ENCODE measurements around the gene DNAH11.
"Not testable (repeated sequence)": the region's sequence is repeated elsewhere in the genome, so short reads cannot be mapped to it uniquely, and the experiment has no call there.

The DNAH11 gene

DNA sequence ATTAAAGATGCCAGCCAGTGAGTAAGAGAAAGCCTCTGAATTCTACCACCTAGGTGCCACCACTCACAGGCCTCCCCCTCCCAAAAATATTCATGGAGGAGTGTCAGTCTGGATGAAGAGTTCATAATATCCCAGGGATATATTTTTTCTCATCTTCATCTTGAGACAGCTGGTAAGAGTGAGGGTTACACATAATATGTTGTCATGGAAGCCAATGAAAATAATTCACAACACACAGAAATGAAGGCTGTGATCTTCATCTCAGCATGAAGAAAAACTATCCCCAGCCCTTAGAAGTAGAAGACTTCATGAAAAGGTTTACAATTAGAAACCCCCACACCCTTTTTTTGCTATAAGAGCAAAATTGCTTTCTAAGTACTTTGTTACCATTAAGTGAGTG lies 175.6 kb downstream of the DNAH11 start:
- DNase-seq, result no peak

DNA sequence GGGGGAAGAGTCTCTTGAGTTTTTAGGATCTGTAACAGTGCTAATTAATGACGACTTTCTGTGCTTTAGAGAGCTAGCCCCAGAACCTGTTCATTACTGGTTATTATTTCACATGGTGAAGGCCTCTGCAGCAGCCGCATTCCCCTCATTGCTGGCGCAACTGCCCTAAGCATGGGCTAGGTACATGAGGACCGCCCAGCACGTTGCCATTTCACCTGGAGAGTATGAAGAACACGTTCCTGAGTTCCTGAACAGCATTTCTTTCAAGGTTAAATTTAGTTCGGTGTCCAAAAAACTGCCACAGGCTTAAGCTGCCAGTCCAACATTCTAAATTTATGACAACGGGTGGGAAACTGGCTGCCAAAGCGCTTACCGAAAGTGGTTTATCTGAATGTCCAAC lies 177.0 kb downstream of the DNAH11 start:
- no peak for DNase-seq

DNA sequence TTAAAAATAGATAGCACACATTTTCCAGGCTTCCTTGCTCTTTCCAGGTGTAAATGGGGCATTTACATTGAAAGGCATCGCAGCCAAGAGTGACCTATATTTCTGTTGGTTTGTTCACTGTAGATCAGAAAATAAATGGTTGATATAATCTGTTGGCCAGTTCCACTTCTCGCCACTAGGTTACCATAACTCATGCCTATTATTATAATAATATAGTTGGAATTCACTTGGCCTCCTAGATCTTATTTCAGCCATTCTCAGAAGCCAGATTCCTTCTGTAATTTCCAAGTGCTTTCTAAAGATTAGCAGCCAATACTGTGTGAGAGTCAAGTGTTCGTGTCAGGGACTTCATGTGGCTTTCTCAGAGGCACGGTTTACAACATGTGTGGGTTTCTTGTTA lies 179.5 kb downstream of the DNAH11 start:
- DNase-seq, result no peak

DNA sequence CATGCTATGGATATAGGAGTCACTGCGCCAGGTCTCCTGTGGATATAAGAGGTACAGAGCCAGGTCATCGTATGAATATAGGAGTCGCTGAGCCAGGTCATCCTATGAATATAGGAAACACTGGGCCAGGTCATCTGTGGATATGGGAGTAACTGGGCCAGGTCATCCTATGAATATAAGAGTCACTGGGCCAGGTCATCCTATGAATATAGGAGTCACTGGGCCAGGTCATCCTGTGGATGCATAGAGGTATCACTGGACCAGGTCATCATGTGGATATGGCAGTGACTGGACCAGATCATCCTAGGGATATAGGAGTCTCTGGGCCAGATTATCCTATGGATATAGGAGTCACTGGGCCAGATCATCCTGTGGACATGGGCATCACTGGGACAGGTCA lies 181.7 kb downstream of the DNAH11 start:
- DNase-seq, result no peak

DNA sequence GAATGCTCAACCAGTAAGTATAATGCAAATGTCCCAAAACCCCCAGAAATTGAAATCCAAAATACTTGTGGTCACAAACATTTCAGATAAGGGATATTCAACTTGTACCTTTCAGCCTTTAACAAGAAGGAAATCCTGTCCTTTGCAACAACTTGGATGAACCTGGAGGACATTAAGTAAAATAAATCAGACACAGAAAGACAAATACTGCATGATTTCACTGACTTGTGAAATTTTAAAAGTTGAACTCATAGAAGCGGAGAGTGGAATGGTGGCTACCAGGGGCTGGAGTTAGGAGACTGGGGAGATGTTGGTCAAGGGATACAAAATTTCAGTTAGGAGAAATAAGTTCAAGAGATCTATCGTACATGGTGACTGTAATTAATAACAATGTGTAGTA lies 187.6 kb downstream of the DNAH11 start:
- DNase-seq, result no peak

DNA sequence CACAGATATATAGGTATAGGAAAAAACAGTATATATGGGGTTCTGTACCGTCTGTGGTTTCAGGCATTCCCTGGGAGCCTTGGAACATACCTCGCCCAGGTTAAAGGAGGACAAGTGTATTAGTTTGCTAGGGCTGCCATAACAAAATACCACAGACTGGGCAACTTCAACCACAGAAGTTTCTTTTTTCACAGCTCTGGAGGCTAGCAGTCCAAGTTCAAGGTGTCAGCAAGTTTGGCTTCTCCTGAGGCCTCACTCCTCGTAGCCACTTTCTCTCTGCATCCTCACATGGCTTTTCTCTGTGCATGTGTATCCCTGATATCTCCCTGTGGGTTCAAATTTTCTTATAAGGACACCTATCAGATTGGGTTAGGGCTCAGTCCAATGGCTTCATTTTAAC lies 189.1 kb downstream of the DNAH11 start:
- no peak for DNase-seq

DNA sequence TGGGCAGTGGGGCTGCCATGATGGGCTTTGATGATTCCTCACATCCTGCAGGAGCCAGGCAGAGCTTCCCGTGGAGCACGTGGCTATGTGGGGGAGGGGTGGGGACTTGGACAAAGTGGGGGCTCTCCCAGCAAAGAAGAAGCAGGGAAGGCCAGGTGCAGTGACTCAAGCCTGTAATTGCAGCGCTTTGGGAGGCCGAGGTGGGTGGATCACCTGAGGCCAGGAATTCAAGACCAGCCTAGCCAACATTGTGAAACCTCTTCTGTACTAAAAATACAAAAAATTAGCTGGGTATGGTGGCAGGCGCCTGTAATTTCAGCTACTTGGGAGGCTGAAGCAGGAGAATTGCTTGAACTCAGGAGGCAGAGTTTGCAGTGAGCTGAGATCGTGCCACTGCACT lies 190.1 kb downstream of the DNAH11 start:
- not testable (repeated sequence) for DNase-seq

DNA sequence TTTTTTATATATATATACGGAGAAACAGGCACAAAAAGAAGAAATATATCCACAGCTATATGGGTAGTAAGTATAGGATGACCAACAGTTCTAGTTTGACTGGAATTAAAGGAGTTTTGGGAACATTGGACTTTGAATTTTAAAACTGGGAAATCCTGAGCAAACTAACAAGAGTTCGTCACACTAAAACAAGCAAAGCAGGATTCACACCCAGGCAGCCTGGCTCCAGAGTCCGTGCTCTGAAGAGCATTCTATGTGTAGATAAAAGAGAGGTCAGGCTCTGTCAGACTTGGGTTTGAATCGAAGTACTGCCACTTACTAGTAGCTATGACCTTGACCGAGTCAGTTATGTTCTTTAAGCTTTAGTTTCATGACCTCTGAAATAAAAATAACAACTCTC lies 191.0 kb downstream of the DNAH11 start:
- DNase-seq, result no peak

DNA sequence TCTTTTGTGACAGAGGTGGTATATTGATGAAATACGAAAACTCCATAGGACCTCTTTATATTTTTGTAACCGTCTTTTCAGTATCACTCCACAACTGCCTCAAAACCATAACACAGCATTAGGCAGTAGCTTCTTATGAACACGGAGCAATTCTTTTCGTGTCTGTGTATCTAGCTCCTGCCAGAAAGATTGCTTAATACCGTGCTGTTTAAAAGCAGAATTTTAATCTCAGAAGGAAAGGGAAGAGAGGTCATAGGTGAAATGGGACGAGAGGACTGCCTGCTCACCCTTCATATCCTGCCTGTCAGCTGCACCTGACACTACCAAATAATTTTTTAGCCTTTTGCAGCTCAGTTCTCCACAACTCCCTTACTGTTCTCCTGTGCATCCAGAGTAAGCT lies 200.7 kb downstream of the DNAH11 start:
- DNase-seq, result no peak

DNA sequence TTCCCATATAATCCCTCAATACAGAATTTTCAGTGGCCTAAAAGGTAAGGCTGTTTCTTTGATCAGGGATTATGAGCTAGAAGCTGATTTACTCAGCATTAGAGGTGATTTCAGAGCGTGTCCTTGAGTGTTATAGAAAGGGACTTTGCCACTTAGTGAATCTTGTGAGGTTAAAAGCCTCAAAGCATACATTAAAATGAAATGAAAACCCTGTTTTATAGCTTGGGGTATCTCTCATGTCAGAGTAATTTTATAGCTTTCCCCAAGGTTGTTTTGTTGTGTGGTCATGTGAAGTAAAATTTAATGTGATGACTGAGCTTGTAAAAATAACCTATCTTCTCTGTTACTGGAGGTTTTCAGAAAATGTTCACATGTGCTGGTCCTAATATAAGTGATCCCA lies 204.1 kb downstream of the DNAH11 start:
- DNase-seq, result no peak

DNA sequence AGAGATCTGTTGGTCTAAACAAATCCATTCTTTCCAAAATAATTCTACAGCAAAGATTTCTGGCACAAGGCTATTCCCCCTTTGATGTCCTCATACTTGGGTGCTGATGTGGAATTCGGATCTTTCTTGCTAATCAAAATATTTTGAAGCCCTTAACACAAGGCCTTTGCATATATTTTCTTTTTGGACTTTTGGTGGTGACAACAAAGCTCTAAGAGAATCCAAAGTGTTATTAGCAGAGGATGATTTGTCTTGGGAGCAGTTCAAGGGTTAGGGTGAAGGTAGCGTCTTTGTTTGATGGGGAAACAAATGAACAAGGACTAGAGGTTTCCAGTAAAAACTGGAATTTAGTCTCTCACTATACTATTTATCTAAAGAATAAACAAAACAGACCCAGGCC lies 205.0 kb downstream of the DNAH11 start:
- DNase-seq, result no peak

DNA sequence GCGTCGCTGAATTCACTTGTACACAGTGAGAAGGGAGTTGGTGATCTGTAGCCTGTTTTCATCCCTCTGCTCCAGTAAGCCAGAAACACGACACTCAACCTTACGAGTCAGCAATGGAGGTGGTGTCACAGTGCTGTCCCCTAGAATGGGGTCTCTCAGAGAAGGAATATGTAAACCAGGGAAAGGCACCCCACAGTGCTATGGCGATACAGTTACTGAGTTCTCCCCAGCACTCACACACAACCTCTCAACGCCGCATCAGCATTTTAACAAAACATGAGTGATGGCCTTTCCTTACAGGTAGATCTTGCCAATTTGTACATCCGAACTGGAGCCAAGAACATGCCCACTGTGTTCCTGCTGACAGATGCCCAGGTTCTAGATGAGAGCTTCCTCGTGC lies 206.5 kb downstream of the DNAH11 start:
- no peak for DNase-seq

DNA sequence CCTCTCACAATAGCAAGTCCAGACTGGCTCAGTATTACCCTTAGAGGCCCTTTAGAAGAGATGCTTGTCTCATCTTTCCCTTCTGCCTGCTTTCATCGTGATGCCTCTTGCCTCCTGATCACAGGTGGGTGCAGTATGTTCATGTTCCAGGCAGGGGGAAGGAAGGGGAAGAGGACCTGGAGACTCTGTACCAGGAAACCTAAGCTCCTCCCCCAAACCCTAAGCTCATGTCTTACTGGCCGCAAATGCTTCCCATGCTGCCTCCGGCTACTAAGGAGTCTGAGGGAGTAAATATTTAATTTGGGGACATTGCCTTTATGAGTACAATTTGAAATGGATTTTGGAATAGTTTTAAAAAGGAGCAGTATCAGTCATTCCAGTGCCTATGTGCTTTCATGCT lies 210.2 kb downstream of the DNAH11 start:
- no peak for DNase-seq

DNA sequence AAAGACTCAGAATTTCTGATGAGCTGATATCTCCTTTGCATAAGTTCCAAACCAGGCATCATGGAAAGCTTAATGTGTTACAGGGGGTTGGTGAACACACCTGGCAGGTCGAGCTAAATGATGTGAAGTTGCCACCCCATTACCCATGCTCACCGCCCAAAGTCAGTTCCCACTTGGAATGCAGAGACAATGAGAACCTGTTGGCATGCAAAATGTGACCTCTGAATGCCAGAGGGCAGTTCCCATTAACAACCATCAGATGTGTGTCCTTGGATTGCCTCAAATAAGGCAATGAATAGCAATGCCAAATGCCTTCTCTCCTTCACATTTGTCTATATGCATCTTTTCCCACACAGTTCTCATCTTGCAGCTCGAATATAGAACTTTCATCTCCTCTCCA lies 212.1 kb downstream of the DNAH11 start:
- no peak for DNase-seq

DNA sequence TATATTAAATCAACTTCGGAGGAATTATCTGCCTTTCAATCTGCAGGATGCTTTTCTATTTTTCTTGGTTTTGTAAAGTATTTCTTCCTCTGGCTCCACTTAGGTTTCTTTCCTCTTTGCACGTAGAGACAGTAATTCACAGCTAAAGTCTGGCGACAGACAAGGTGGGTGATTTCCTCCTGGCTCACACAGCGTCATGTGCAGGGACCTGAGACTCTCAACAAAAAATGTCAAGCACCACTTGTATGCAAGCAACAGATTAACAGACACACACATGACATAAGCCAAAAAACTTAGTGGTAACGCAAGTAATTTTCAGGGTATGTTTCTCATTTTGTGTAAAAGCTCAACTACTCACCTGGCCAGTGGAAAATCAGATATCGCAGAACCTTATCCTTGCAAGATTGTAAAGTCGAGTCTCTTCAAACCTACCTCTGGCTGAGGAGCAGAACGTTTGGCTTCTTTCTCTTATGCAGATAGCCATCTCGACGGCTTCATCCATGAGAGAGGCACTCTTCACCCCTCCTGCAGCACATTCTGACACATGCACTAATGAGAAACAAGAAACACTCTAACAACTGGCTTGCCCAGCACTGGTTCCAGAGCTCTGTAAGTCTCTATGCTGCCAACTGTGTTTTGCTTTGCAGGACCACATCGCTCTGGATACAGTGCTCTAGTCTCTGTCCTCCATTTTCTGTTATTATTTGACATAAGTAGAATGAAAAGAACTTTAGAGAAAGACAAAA lies 214.9 kb downstream of the DNAH11 start:
- DNase-seq, result no peak

DNA sequence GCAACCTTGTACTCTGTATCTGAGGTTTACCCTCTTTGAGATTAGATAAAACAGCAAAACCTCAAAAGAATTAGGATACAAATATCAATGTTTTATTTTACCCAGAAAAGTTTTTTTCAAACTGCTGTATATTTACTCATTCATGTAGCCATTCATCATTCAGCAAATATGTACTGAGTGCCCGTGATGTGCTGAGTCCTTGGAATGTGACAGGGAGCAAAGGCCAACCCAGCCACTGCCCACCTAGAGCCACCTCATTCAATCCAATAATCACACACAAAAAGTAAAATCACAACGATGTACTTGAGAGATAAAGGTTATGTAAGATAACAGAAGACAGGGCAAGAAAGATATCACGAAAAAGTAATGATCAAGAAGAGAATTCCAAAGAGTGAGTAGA lies 215.4 kb downstream of the DNAH11 start:
- DNase-seq, result no peak

DNA sequence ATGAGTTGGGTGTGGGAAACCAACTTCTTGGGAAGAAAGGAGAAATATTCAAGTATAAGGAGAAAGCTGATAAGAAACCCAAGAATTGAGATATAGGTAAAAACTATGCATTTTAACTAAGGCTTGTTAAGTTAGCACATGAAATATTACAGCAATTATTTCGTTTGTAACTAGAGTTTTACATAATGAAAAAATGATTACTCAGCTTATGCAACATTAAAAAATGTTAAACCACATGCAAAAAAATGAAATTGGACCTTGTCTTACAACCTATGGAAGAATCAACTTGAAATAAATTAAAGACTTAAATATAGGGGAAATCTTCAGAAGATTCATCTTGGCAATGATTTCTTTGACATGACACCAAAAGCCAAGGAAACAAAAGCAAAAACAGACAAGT lies 219.6 kb downstream of the DNAH11 start:
- no peak for DNase-seq

DNA sequence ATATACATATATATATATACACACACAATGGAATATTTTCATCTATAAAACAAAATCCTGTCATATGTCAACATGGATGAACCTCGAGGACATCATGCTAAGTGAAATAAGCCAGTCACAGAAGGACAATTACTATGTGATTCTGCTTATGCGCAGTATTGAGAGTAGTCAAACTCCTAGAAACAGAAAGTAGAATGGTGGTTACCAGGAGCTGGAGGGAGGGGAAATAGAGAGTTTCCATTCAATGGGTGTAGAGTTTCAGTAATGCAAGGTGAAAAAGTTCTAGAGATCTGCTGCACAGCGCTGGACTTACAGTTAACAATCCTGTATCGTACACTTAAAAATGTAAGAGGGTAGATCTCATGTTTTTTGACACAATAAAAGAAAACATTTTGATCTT lies 221.0 kb downstream of the DNAH11 start:
- no peak for DNase-seq

DNA sequence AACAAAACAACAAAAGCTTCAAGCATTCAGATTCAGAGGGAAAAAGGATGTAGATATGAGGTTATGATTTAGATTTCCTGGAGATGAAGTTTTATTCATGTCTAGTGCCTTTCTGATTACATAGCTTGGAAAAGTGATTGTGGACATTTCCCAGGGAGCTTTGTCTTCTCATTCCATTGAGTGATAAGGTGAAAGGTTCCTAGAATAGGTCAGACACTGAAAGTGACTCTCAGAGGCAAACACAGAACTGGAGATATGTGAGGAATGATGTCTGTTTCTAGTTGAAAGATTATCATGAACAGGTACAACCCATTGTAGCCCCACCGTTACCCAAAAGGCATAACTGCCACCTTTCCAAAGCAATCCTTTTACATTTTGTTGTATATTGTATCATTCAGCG lies 223.4 kb downstream of the DNAH11 start:
- no peak for DNase-seq

DNA sequence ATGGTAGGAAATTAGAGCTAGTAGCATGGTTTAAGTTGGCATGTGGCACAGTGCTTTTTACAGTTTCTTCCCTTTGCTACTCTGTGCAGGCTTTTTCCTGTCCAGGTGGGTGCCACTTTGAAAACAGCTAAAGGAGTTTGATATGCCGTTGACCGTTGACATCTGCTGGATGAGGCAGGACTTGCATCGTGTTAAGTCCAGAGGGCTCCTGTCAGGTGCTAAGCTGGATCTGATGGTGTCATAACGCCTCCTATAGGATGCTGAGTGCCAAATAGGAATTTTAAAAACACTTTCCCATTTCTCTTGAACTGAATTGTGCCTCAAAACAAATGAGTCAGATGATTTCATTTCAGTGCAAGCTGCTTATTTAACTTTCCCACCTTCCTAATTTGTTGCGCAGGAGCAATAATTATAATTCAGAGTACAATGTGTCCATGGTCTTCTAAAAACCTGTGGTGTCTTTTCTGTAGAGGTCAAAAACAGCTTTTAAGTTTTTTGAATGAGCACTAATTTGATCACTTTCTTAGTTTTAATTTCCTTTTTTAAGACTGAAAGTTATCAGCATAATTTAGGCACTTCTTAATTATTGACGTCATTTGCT lies 224.6 kb downstream of the DNAH11 start:
- peak; percentile 90 for DNase-seq

DNA sequence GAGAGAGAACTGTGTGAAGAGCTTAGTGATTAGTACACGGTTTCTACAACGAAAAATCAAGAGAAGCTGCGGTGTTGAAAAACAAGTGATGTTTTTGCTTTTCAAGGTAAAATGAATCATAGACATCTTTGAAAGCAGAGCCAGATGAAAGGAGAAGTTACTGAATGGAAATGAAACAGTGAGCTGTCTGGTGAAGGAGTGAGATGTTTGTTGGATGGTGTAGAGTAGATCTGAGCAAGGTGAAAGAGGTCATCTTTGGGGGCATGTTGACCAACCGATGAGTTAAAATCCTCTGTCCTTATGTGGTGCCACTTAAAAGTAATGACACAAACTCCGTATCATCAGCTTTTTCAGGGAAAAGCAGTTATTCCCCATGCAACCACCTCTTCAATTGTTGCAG lies 225.4 kb downstream of the DNAH11 start:
- DNase-seq, result no peak

DNA sequence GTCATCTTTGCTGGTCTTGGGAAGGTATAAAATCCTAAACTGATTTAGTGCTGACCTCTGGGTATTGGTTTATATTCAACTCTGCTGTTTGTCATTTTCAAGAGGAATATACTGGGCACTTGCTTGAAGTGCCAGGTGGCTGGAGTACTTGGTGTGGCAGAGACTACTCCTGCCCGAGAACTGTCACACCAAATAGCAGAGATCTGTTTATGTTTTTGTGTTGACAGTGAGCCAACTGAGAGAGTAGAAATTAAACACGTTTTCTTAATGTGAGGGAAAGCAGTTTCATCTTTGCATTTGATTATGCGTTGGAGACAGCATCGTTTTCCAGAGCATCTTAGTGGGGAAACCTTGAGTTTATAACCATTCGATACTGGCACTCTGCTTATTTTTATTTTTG lies 228.4 kb downstream of the DNAH11 start:
- DNase-seq, result peak; percentile 28

DNA sequence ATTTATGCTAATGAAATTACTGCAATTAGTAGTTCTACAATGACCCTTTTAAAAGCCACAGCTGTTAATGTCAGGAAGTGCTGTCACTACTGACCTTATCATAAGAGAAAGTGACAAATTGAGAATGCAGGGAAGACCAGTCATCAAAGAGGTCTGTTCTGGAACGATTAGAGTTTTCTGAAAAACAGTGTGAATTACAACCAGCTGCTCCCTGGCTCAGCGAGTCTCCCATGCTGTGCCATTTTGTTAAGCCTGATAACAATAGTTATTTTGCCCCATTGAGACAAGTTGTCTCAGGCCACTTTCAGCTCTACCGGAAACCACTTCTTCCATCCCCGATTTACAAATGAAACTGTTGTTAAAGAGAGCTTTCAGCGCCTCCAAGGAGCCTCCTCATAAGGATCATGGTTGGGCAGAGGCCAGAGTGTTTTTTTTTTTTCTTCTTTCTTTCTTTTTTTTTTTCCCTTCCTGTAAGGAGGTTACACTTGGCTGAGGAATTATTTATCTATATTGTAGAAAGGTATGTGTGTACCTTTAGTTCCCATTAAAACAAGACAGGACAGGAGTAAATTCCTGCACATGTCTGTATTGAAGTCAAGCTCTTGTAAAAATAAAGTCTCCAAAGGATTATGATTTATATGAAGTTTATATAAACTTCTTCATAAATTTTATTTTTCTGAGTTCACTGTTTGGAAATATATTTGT lies 229.2 kb downstream of the DNAH11 start:
- peak; percentile 35 for DNase-seq

DNA sequence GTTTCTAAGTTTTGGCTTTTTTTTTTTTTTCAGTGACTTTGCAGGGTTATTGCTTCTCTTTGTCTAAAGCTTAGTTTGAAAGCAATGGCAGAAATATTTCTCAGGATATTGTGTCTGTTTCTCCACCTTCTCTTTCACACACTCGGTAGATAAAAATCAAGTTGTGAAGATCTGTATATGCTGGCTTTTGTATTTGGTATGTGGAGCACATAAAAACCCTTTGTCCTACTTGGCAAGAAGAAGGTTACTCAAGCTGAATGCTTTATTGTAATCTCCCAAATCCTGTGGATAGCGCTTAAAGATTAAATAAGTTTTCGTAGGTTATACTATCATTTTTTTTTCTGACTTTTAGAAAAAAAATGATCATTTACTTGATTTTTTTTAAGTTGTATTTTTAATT lies 230.5 kb downstream of the DNAH11 start:
- no peak for DNase-seq

DNA sequence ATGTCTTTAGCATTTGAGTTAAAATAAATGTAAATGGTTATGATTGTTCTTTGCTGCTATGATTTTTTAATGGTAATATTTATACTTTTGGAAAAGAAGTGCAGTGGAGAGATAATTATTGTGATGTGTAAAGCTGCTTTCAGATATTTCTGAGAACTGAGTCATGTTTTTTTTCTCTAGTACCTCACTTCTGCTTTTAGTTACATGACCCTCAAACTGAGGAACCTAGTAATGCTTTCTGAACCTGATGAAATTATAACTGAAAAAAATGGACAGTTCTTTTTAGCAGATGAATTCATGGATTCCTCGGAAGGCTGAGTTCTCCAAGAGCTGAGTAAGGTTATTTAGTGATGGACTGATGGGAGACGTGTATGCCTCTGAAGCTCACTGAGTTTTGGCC lies 235.1 kb downstream of the DNAH11 start:
- no peak for DNase-seq
